Sigmoid colon (tissue), 7 donors: ENCODE data around the gene N4BP2. TPM values are rescaled to one million over a fixed set of nuclear protein-coding genes. Genes with fewer than 3 reads are reported as not detected.

ENCODE experiments used
- DNase-seq: peaks from one replicate; pipeline ENCODE4 v3.0.0-alpha.2; 2019
- H3K27ac ChIP-seq, 4 donors: fragments of 200-600 bp; sonication (generic); one replicate each; pipeline ENCODE4 v1.5.1; 2016 to 2019; ENCODE audit warnings: mild to moderate bottlenecking in 1 of 4
- H3K27me3 ChIP-seq, 3 donors: fragments of 200-600 bp; sonication (generic); one replicate each; pipeline ENCODE4 v1.5.1; 2019; ENCODE audit warnings: mild to moderate bottlenecking in 1 of 3
- H3K36me3 ChIP-seq, 4 donors: fragments of 200-600 bp; sonication (generic); one replicate each; pipeline ENCODE4 v1.5.1; 2016 to 2019
- H3K4me1 ChIP-seq, 4 donors: fragments of 200-600 bp; sonication (generic); one replicate each; pipeline ENCODE4 v1.5.1; 2017 to 2019
- H3K4me3 ChIP-seq, 4 donors: fragments of 200-600 bp; sonication (generic); one replicate each; pipeline ENCODE4 v1.5.1; 2017 to 2019; ENCODE audit warnings: mild to moderate bottlenecking in 2 of 4, moderate library complexity in 1 of 4
- H3K9me3 ChIP-seq, 4 donors: fragments of 200-600 bp in 3 of 4; sonication (generic) in 3 of 4; one replicate each; pipeline versions ENCODE4 v1.5.1 to v1.6.1; 2013 to 2019
- EP300 ChIP-seq, 4 donors: sonication (generic); formaldehyde crosslinking; IDR thresholded peaks; one replicate each; pipeline ENCODE4 v1.6.1; 2017; ENCODE audit warnings: antibody characterized with exemption in 4 of 4
- POLR2A ChIP-seq, 2 donors: fragments of 450-650 bp; IDR thresholded peaks; one replicate each; pipeline ENCODE4 v1.6.1; 2016; ENCODE audit warnings: antibody characterized with exemption in 2 of 2, mild to moderate bottlenecking in 2 of 2, moderate library complexity in 2 of 2
- POLR2AphosphoS5 ChIP-seq, 4 donors: sonication (generic); formaldehyde crosslinking; IDR thresholded peaks; one replicate each; pipeline ENCODE4 v1.6.1; 2017; ENCODE audit warnings: antibody characterized with exemption in 4 of 4
- WGBS, 2 donors: extraction: QIAGEN DNeasy Blood & Tissue Kit; methylation state at CpG; one replicate each; pipeline ENCODE4 v1.1.7; 2013; 5-methylcytosine and 5-hydroxymethylcytosine counted together
- intact Hi-C: fragments of 100-400 bp; cut with DNase I; formaldehyde crosslinking; loops from one replicate; pipeline ENCODE4 v1.15.1; 2023
- polyA plus RNA-seq, 3 donors: library from polyadenylated mRNA; stranded (reverse); fragments of 200-250 nt; gene quantifications; one replicate each; pipeline ENCODE4 v1.2.3, GENCODE V29; 2013
- total RNA-seq, 4 donors: library from RNA; depleted of rRNA; stranded (reverse); fragments of >200 nt; gene quantifications; one replicate each; pipeline ENCODE4 v1.1.0, GENCODE V29; 2016
- TF ChIP-seq, protein P1 (sequence below), 4 experiments: fragments of 450-650 bp in 3 of 4; fragments of 200-600 bp in 1 of 4; IDR thresholded peaks; one replicate each; pipeline ENCODE4 v1.5.1; 2016 to 2019; ENCODE audit warnings: antibody characterized with exemption in 4 of 4, mild to moderate bottlenecking in 3 of 4, moderate library complexity in 2 of 4
- donor health status: healthy with polysubstance abuse.
- donor health status: Bipolar disorder and iron deficiency.
- donor health status: healthy.

Gene N4BP2
- total and polyA plus RNA-seq, 7 donors: 1.4 to 11.9 (median 7.9) TPM

GRCh38 chr4:40121515-40121914 is 64.9 kb downstream of the N4BP2 start:
- intact Hi-C loops: no loop called here
- H3K36me3 ChIP-seq: no peaks in the 10 kb centered on the region
- no peaks in the 10 kb centered on the region for H3K27me3 ChIP-seq
- H3K4me3 ChIP-seq: no peak overlapping the region
- no peaks in the 10 kb centered on the region for H3K4me1 ChIP-seq
- TF ChIP-seq, protein P1, sequence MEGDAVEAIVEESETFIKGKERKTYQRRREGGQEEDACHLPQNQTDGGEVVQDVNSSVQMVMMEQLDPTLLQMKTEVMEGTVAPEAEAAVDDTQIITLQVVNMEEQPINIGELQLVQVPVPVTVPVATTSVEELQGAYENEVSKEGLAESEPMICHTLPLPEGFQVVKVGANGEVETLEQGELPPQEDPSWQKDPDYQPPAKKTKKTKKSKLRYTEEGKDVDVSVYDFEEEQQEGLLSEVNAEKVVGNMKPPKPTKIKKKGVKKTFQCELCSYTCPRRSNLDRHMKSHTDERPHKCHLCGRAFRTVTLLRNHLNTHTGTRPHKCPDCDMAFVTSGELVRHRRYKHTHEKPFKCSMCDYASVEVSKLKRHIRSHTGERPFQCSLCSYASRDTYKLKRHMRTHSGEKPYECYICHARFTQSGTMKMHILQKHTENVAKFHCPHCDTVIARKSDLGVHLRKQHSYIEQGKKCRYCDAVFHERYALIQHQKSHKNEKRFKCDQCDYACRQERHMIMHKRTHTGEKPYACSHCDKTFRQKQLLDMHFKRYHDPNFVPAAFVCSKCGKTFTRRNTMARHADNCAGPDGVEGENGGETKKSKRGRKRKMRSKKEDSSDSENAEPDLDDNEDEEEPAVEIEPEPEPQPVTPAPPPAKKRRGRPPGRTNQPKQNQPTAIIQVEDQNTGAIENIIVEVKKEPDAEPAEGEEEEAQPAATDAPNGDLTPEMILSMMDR (IDR thresholded peaks at IDR 0.05): no peak
- TF ChIP-seq EP300 (IDR thresholded peaks at IDR 0.05): no peak
- TF ChIP-seq POLR2A (IDR thresholded peaks at IDR 0.05): no peak
- TF ChIP-seq POLR2AphosphoS5 (IDR thresholded peaks at IDR 0.05): no peak
- 59 to 90% methylated on average over 4 of the region's 4 CpGs for WGBS, 2 donors
- DNase-seq: no peak
- no peaks in the 10 kb centered on the region for H3K9me3 ChIP-seq
- no peak overlapping the region for H3K27ac ChIP-seq

- DNase-seq: no peak
- 87 to 96% methylated on average over 1 of the region's 1 CpG for WGBS, 2 donors
- intact Hi-C loops: no loop called here
- H3K36me3 ChIP-seq: no peaks in the 10 kb centered on the region
- TF ChIP-seq POLR2A (IDR thresholded peaks at IDR 0.05) (no peak), POLR2AphosphoS5 (IDR thresholded peaks at IDR 0.05) (no peak), EP300 (IDR thresholded peaks at IDR 0.05) (no peak)
- TF ChIP-seq, protein P1 (IDR thresholded peaks at IDR 0.05): no peak
- no peaks in the 10 kb centered on the region for H3K9me3 ChIP-seq
- no peaks in the 10 kb centered on the region for H3K4me1 ChIP-seq
- H3K27ac ChIP-seq: no peak overlapping the region
- no peak overlapping the region for H3K4me3 ChIP-seq
- no peaks in the 10 kb centered on the region for H3K27me3 ChIP-seq
These were observed 66.3 kb downstream of the N4BP2 start for GRCh38 chr4:40122941-40123340.

DNA sequence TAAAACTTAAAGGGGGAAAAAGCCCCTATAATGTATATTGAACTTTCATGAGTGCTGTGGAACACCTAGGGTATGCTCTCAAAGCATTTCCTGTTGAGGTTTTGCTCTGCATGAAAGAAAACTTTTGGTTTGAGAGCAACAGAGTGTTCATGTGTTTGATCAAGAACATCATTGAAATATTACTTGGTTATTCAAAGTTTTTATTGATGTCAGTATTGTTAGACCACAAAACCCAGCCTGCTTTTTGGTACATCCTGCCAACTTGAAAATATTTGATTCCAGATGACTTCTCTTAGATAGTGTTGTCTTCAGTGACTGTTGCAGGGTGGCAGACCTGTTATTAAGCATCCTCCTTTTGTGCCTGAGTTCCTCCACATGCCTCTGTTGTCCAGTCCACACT is 68.0 kb downstream of the N4BP2 start:
- H3K4me3 ChIP-seq: no peak overlapping the region
- intact Hi-C loops: no loop called here
- H3K9me3 ChIP-seq: no peaks in the 10 kb centered on the region
- no peak for DNase-seq
- TF ChIP-seq POLR2A (IDR thresholded peaks at IDR 0.05) (no peak), EP300 (IDR thresholded peaks at IDR 0.05) (no peak), POLR2AphosphoS5 (IDR thresholded peaks at IDR 0.05) (no peak)
- no peaks in the 10 kb centered on the region for H3K4me1 ChIP-seq
- no peaks in the 10 kb centered on the region for H3K27me3 ChIP-seq
- no peaks in the 10 kb centered on the region for H3K36me3 ChIP-seq
- no peak overlapping the region for H3K27ac ChIP-seq

DNA sequence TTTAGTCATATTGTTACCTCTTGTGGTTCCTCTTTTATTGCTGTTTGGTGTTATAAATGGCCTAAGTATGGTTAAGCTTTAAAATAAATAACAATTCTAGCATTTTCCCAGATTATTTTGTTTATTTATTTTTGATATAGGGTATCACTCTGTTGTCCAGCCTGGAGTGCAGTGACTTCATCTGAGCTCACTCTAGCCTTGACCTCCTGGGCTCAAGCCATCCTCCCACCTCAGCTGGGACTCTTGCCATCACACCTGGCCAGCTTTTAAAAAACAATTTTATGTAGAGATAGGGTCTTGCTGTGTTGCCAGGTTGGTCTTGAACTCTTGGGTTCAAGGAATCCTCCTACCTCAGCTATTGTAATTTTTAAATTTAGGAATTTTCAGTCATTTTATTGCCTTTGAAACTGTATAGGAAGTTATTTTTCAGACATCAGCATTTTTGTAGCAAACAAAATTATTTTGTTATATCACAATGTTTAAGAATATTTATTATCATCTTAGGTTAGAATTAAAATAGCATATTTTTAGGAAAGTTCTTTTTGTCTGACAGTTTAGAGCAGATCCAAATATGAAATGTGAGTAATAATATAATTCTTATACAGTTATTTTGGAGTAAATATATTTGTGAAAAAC is 73.9 kb downstream of the N4BP2 start:
- no peak for TF ChIP-seq POLR2A (IDR thresholded peaks at IDR 0.05)
- no peak for TF ChIP-seq POLR2AphosphoS5 (IDR thresholded peaks at IDR 0.05)
- TF ChIP-seq, protein P1 (IDR thresholded peaks at IDR 0.05): no peak
- no peak for TF ChIP-seq EP300 (IDR thresholded peaks at IDR 0.05)
- no peak overlapping the region for H3K4me3 ChIP-seq
- H3K9me3 ChIP-seq: no peaks in the 10 kb centered on the region
- intact Hi-C loops: no loop called here
- H3K4me1 ChIP-seq: no peaks in the 10 kb centered on the region
- H3K36me3 ChIP-seq: peaks cover 0 to 6% (median 0%) of the 10 kb centered on the region in 4 donors
- H3K27me3 ChIP-seq: no peaks in the 10 kb centered on the region
- DNase-seq: no peak
- no peak overlapping the region for H3K27ac ChIP-seq

GRCh38 chr4:40132816-40133215 is 76.2 kb downstream of the N4BP2 start:
- intact Hi-C loops: no loop called here
- Histone ChIP-seq H3K36me3 (peaks cover 0 to 18% (median 0%) of the 10 kb centered on the region in 4 donors), H3K27me3 (no peaks in the 10 kb centered on the region), H3K27ac (no peak overlapping the region), H3K9me3 (no peaks in the 10 kb centered on the region), H3K4me1 (no peaks in the 10 kb centered on the region), H3K4me3 (no peak overlapping the region)
- DNase-seq: no peak
- WGBS, 2 donors: 92 to 97% methylated on average over 1 of the region's 1 CpG
- TF ChIP-seq, protein P1 (IDR thresholded peaks at IDR 0.05): no peak
- TF ChIP-seq POLR2A (IDR thresholded peaks at IDR 0.05) (no peak), EP300 (IDR thresholded peaks at IDR 0.05) (no peak)
